ENCODE measurements around the gene AMIGO1. TPM values are rescaled to one million over a fixed set of nuclear protein-coding genes. Genes with fewer than 3 reads are reported as not detected.

AMIGO1 gene
- total and polyA plus RNA-seq, 10 of the 15 experiments (the other 5 are each of a cell fraction or from before 2014, with no cell fraction given), result 0.02 to 0.28 (median 0.08) TPM; not detected in 1

- TF ChIP-seq ZBTB33 (IDR thresholded peaks at IDR 0.05) (no peak), NRF1 (conservative IDR thresholded peaks at IDR 0.05; ENCODE audit: low read depth, low read length) (peak; percentile 56), E4F1 (IDR thresholded peaks at IDR 0.05; ENCODE audit: borderline replicate concordance, partially characterized antibody) (peak; percentile 97), ZNF384 (IDR thresholded peaks at IDR 0.05; ENCODE audit: borderline replicate concordance, low read depth, low read length) (no peak), SIX5 (IDR thresholded peaks at IDR 0.05; ENCODE audit: low read depth, low read length, severe bottlenecking) (peak; percentile 66), CUX1 (IDR thresholded peaks at IDR 0.05; ENCODE audit: insufficient replicate concordance, low read depth, low read length) (no peak), BHLHE40 (IDR thresholded peaks at IDR 0.05; ENCODE audit: borderline replicate concordance in 1 of 2, low read depth in 2 of 2, low read length in 1 of 2) (peak; percentile 56 to 59; a peak in 3 of 4 replicates), PML (IDR thresholded peaks at IDR 0.05; ENCODE audit: low read length) (no peak), ATF7 (IDR thresholded peaks at IDR 0.05; ENCODE audit: low read depth) (peak; percentile 51), MTA2 (IDR thresholded peaks at IDR 0.05; ENCODE audit: low read depth) (peak; percentile 56), MEF2A (IDR thresholded peaks at IDR 0.05; ENCODE audit: insufficient read depth, low read depth, low read length) (0 out of 2 replicates have a peak, but pooled peaks have one; percentile 3), NKRF (conservative IDR thresholded peaks at IDR 0.05) (peak; percentile 57; the same call in 1 of the 2 replicates), TCF7 (IDR thresholded peaks at IDR 0.05; ENCODE audit: borderline replicate concordance) (no peak), CHD1 (IDR thresholded peaks at IDR 0.05; ENCODE audit: low read depth, low read length) (no peak), SPI1 (IDR thresholded peaks at IDR 0.05; ENCODE audit: borderline replicate concordance, insufficient read depth, low read depth, low read length) (no peak)
These were observed 25.6 kb downstream of the AMIGO1 start, which contains the start of gene ATXN7L2 (continued) for GRCh38 chr1:109483672-109484518.
